HG03571 (cell line): ENCODE results near the gene LPCAT2.

Experiments used
- ATAC-seq: cut with Tn5 transposase; IDR thresholded peaks from one replicate; pipeline ENCODE4 v1.9.1; 2021; ENCODE audit not compliant: unreplicated experiment

Gene LPCAT2

DNA sequence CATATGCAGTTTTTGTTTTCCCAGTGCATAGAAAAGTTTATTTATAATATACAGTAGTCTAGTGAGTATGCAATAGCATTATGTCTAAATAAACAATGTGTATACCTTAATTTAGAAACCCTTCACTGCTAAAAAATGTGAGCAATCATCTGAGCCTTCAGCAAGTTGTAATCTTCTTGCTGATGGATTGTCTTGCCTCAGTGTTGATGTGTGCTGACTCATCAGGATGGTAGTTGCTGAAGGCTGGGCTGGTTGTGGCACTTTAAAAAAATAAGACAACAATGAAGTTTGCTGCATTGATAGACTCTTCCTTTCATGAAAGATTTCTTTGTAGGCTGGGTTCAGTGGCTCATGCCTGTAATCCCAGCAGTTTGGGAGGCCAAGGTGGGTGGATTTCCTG is 43.7 kb downstream of the LPCAT2 start:
- ATAC-seq = no peak

DNA sequence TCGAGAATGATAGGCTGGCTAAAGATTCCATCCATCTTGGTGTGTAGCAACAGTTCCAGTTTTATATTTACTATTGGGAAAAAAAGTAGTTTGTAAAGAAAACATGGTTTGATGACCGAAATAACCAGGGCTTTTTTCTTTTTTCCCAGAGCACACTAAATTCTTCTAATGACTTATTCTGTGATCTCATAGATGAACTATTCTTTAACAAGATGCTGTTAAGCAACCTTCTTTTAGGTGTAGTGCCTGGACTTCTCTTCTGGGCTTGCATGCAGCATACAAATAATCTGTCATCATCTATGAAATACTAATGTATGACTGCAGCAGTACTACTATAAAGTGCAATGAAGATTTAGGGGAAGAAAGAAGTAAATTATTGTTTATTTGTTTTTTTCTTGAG is 46.6 kb downstream of the LPCAT2 start:
- ATAC-seq = no peak

GRCh38 chr16:55557186-55557585 is 48.3 kb downstream of the LPCAT2 start:
- ATAC-seq = no peak

GRCh38 chr16:55559233-55559632 is 50.4 kb downstream of the LPCAT2 start:
- ATAC-seq = no peak

DNA sequence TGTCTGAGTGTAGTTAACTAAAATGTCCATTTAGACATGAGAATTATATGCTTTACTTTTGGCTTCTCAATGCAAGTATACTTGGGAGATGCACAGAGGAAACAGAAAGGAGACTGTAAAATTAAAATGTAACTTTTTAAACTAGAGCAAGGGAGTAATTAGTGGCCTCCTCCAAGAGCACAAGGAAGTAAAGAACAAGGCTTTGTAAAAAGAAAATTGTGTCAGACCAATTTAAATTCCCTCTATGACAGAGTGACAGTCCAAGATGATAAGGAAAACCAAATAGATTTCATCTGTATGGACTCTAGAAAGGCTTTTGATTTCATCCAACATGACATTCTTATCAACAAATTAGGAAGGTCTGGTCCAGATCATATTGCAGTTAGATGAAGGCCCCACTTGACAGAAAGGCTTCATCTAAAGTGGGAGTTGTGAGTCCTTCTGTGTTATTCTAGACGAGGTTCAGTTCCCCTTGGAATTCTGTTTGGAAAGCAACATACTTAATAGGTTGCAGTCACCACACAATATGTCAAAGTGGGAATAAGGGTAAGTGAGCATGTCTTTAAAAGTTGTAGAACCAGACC is 51.2 kb downstream of the LPCAT2 start:
- ATAC-seq = no peak

DNA sequence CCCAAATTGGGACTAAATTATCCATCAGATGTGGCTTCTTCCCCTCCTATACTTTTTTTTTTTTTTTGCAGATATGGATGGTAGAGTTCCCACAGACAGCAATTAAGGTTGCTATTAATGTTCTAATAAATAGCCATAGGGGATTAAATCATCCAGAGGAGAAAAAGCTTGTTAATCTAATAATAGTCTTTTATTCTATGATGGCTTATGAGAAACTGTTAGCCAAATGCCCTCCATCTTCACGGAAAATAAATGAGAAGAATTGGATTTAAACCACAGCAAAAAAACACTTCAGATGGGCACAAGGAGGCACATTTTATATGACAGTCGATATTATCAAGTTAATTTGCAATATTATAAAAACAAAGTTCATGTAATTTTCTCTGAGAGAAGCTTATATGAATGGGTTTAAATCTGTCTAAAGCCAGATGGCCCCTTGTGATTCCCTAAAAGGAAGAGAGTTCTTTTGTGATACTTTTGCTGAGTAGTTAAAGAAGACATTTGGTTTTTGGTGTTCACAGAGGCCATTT is 52.5 kb downstream of the LPCAT2 start:
- ATAC-seq = no peak

DNA sequence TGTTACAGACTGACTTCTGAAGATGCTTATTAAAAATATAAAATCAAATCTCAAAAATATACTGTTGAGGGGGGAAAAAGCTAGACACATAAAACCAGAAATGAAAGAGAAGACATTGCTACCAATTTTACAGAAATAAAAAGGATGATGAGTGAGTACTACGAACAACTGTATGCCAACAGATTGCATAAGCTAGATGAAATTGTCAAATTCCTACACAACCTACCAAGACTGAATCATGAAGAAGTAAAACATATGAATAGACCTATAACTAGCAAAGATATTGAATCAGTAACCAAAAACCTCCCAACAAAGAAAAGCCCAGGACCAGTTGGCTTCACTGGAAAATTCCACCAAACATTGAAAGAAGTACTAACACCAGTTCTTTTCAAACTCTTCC is 54.1 kb downstream of the LPCAT2 start:
- no peak for ATAC-seq

DNA sequence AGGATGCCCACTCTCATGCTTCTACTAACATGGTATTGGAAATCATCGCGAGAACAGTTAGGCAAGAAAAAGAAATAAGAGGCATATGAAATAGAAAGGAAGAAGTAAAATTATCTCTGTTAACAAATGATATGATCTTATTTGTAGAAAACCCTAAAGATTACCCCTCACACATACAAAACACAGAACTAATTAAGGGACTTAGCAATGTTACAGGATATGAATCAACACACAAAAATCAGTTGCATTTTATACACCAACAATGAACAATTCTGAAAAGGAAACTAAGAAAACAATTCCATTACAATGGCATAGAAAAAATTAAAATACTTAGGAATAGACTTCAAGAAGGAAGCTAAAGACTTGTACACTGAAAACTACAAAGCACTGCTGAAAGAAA is 54.9 kb downstream of the LPCAT2 start:
- ATAC-seq = no peak

- no peak for ATAC-seq
These were observed 56.2 kb downstream of the LPCAT2 start for GRCh38 chr16:55565086-55565485.

DNA sequence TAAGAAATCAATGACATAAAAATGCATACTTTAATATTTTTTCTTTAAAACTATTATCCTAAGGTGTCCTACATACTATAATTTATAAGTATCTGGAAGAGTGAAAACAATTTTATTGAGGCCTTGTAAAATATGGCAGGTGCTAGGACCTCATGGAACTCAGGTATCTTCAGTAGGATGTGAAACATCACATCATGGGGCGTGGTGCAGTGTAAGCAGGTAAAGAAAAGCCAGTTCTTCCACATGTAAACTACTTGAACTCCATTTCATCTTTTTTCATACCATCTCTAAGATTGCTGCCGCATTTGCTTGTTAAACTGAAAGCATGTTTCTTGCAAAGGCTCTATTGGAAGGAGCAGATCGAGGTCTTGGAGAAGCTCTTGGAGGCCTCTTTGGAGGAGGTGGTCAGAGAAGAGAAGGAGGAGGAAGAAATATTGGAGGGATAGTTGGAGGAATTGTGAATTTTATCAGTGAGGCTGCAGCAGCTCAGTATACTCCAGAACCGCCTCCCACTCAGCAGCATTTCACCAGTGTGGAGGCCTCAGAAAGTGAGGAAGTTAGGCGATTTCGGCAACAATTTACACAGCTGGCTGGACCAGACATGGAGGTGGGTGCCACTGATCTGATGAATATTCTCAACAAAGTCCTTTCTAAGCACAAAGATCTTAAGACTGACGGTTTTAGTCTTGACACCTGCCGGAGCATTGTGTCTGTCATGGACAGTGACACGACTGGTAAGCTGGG is 57.7 kb downstream of the LPCAT2 start, which contains the start of gene CAPNS2:
Gene CAPNS2 (plus strand): TSS at position 253 of the 744 bp plus-strand sequence. CDS start 73 bp downstream, at position 326.
- no peak for ATAC-seq

- no peak for ATAC-seq
These were observed 58.5 kb downstream of the LPCAT2 start for GRCh38 chr16:55567382-55567781.

GRCh38 chr16:55568207-55568606 is 59.3 kb downstream of the LPCAT2 start:
- no peak for ATAC-seq

- no peak for ATAC-seq
These were observed 60.2 kb downstream of the LPCAT2 start for GRCh38 chr16:55569025-55569424.

GRCh38 chr16:55570159-55570558 is 61.3 kb downstream of the LPCAT2 start:
- no peak for ATAC-seq

DNA sequence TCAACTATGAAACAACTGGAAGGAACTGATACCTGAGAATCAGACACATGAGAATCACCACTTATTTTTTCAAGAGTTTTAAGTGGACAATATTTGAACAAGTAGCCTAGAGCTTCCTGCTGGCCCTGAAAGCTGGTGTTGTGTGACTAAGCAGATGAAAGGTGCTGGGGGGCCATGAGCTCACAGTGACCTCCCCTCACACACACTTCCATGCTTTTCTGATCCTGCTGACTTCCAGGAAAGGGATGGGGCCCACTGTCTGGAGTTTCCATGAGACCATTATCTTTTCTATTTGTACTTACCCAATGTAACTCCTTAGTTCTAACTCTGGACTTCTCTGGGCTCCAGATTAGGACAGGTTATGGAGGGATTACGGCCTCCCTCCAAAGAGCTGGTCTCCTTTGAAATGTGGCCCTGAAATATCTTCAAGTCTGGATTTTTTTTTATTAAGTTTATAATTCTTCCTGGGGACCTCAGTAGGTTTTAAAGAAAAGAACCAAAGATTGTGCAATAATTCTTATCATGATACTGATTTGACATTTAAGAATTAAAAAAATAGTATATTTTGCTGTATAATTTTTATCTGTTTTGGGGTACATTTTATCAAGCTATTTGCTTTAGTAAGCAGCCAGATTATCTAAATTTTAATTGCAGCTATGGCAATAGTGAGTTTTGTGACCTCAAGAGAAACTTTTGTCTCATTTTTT is 62.5 kb downstream of the LPCAT2 start:
- ATAC-seq = no peak

GRCh38 chr16:55572439-55572838 is 63.6 kb downstream of the LPCAT2 start:
- no peak for ATAC-seq

- ATAC-seq = no peak
These were observed 65.9 kb downstream of the LPCAT2 start for GRCh38 chr16:55574811-55575210.

DNA sequence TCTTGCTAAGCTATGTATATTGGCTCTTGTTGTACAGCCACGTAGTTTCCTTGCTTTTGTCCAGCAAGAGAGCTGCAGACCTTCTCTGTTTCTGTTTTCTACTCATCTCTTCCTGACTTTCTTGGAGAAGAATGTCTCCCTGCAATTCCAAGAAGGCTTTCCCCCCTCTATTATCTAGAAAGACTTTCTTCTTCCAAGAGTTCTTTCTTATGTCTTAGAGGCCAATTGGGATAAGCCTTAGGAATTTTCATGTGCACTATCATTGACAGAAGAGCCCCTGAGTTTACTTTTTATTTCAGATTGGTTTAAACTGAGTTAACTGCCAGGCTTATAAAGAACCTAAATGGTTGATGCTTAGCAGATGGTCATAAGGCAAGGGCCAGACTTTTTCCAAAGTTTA is 66.6 kb downstream of the LPCAT2 start:
- ATAC-seq = no peak

DNA sequence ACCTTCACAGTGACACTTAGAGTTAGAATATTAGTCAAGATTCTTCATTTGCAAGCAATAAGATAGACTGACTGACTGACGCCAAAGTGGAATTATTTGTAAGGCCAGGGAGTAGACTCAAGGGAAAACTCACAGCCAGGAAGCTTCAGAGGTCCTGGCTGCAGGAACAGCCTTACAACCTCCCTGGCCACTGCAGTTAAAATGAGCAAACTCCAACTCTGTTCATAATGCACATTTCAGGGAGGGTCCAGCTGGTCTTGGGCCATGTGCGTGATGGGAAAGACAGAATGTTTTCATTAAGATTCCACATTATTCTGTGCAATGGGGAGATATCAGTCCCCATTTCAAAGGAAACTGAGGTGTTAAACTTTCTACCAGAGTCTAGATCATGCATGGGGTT is 67.5 kb downstream of the LPCAT2 start:
- no peak for ATAC-seq

DNA sequence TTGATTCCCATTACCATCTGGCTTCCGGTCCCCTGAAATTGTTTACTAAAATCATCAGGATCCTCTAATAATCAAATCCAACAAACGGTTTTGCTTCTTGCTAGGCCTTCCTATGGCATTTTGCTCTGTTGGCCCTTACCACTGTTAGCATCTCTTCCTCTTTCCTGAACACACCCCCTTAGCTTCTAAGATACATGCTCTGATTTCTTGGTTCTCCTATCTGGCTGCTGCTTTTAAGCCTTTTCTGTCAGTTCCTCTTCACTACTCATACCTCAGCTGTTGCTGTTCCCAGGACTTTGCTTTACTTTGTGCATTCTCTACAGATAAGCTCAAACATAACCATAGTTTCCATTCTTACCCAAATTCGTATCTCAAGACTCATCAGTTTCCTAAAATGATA is 69.0 kb downstream of the LPCAT2 start:
- ATAC-seq = no peak

GRCh38 chr16:55585631-55586030 is 76.8 kb downstream of the LPCAT2 start:
- ATAC-seq = no peak

DNA sequence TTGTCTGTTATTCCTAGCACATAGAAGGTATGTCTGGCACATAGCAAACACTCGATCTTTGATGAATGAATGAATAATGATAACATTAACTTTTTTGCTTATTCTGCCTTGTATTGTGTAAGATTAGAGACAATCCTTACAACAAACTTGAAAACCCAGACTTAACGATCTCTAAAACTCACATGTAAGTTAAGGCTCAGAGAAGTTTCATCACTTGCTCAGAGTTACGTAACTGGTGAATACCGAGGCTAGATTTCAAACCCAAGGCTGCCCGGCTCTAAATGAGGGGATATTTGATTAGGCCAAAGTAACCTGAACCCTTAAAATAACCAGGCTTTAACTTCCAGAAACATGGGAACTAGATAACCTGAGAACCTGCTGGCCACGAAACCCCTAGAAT is 79.9 kb downstream of the LPCAT2 start:
- ATAC-seq = no peak
